ENCODE results near the gene SFSWAP.

SFSWAP gene

DNA sequence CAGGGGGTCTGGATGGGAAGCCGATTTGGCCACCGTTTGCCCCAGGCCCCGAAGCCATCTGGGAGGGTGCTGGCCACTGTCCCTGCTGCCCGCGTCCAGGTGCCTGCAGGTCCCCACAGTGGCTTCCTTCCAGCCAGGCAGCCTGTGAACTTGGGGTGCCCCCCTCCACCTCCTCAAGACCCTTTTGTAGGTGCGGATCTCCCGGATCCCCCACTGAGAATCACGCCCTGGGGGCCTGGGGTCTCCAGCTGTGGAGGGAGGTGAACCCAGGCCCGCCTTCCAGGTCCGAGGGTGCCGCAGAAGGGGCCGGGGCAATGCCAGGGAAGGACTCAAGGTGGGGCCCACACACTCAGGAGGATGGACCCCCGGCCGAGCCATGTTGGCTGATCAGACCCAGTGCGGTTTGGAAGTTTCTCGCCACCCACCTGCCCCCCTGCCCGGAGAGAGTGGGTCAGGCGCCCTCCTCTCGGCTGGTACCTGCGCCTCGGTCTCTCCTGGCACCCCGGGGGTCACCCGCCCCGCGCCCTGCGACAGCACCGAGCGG, 119.0 kb downstream of the SFSWAP start:
- TF ChIP-seq, protein P1, sequence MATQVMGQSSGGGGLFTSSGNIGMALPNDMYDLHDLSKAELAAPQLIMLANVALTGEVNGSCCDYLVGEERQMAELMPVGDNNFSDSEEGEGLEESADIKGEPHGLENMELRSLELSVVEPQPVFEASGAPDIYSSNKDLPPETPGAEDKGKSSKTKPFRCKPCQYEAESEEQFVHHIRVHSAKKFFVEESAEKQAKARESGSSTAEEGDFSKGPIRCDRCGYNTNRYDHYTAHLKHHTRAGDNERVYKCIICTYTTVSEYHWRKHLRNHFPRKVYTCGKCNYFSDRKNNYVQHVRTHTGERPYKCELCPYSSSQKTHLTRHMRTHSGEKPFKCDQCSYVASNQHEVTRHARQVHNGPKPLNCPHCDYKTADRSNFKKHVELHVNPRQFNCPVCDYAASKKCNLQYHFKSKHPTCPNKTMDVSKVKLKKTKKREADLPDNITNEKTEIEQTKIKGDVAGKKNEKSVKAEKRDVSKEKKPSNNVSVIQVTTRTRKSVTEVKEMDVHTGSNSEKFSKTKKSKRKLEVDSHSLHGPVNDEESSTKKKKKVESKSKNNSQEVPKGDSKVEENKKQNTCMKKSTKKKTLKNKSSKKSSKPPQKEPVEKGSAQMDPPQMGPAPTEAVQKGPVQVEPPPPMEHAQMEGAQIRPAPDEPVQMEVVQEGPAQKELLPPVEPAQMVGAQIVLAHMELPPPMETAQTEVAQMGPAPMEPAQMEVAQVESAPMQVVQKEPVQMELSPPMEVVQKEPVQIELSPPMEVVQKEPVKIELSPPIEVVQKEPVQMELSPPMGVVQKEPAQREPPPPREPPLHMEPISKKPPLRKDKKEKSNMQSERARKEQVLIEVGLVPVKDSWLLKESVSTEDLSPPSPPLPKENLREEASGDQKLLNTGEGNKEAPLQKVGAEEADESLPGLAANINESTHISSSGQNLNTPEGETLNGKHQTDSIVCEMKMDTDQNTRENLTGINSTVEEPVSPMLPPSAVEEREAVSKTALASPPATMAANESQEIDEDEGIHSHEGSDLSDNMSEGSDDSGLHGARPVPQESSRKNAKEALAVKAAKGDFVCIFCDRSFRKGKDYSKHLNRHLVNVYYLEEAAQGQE (IDR thresholded peaks at IDR 0.05; ENCODE audit: low read depth) = no peak
- TF ChIP-seq ZBTB7A (IDR thresholded peaks at IDR 0.05; ENCODE audit: low read depth) = peak; percentile 4; the same call in 1 of the 2 replicates

DNA sequence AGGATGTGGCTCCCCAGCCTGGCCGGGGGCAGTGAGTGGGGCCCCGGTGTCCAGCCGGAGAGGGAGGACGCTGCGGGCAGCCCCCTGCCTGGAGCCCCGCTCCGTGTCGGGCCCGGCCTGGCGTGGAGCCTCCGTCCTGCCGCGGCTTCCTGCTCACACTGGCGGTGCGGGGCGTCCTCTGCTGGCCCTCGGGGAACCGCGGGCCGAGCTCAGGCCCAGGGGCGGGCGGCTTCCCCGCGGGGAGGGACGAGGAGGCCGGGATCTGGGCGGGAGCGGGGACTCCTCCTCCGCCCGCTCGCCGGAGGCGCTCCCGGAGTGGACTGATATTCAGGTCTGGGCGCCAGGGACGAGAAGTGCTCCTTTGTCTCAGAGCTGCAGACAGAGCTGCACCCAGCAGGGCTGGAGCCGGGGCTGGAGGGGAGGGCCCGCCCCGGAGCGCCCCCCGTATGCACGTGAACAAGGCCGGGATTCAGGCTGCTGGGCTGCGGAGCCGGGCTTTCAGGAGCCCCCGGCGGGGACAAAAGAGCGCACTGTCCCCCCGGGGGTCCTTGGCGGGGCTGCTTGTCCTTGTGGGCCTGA, 119.5 kb downstream of the SFSWAP start:
- TF ChIP-seq TCF12 (IDR thresholded peaks at IDR 0.05; ENCODE audit: low read depth) (peak; percentile 50; the same call in 1 of the 2 replicates), TEAD4 (IDR thresholded peaks at IDR 0.05) (no peak), YY1 (IDR thresholded peaks at IDR 0.05; ENCODE audit: low read depth) (0 out of 2 replicates have a peak, but pooled peaks have one; percentile 16), RAD21 (IDR thresholded peaks at IDR 0.05; ENCODE audit: low read depth) (peak; percentile 85), NFIC (IDR thresholded peaks at IDR 0.05) (no peak), TAF1 (IDR thresholded peaks at IDR 0.05; ENCODE audit: low read depth) (0 out of 2 replicates have a peak, but pooled peaks have one; percentile 29), CEBPB (IDR thresholded peaks at IDR 0.05) (no peak), ZBTB7A (IDR thresholded peaks at IDR 0.05; ENCODE audit: low read depth) (0 out of 2 replicates have a peak, but pooled peaks have one; percentile 53)
- TF ChIP-seq, protein P2, sequence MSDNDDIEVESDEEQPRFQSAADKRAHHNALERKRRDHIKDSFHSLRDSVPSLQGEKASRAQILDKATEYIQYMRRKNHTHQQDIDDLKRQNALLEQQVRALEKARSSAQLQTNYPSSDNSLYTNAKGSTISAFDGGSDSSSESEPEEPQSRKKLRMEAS (IDR thresholded peaks at IDR 0.05) = 0 out of 2 replicates have a peak, but pooled peaks have one; percentile 16

DNA sequence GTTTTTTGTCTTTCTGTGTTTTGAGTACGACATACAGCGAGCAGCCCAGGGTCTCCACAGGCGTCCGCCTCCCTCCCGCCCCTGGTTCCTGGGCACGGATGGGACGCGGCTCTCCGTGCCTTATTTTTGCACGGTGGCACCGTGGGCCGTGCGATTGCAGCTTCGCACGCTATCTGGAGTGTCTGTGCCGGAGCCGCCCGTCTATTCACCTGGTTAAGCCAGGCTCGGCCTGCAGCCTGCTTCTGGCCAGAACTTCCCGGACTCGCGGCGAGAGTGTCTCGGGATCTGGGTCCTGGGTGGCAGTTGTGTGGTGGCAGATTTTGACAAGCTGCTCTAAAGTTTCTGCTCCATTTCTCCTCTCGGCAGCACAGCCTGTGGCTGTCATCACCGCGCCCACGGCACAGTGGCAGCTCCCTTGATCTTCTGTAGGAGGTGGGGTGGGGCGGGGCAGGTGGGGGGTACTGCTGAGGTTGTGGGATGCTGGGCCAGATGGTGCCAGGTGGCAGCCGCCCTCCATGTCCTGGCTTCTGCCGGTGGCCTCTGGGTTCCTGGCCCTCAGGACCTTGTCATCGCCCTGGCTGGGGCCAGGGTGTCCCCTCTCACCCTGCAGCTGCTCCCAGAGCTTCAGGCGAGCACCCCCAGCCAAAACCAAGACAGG, 120.2 kb downstream of the SFSWAP start:
- TF ChIP-seq FOXM1 (IDR thresholded peaks at IDR 0.05; ENCODE audit: borderline replicate concordance, low read depth) (no peak), EP300 (IDR thresholded peaks at IDR 0.05; ENCODE audit: borderline replicate concordance) (no peak), RAD21 (IDR thresholded peaks at IDR 0.05; ENCODE audit: low read depth) (no peak), YY1 (IDR thresholded peaks at IDR 0.05; ENCODE audit: low read depth) (no peak)
- TF ChIP-seq, protein P2 (IDR thresholded peaks at IDR 0.05) = no peak; the same call in 1 of the 2 replicates

DNA sequence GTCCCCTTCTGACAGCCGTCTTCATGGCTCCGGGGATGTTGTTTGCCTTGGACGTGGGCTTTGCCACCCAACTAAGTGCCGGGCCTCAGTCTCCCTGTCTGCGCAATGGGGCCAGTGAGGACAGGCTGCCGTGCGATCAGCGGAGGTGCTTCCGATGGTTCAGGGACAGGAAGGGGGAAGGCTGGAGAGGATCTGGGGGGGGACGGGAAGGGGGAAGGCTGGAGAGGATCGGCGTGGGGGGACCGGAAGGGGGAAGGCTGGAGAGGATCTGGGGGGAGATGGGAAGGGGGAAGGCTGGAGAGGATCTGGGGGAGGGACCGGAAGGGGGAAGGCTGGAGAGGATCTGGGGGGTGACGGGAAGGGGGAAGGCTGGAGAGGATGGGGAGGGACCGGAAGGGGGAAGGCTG, 120.7 kb downstream of the SFSWAP start:
- TF ChIP-seq CREB1 (IDR thresholded peaks at IDR 0.05; ENCODE audit: low read depth) = no peak
- TF ChIP-seq EGR1 (IDR thresholded peaks at IDR 0.05) = no peak
- TF ChIP-seq YY1 (IDR thresholded peaks at IDR 0.05; ENCODE audit: low read depth) = no peak
- no peak for TF ChIP-seq ZBTB7A (IDR thresholded peaks at IDR 0.05; ENCODE audit: low read depth)
- no peak for TF ChIP-seq CEBPB (IDR thresholded peaks at IDR 0.05)
- TF ChIP-seq TEAD4 (IDR thresholded peaks at IDR 0.05) = no peak
- TF ChIP-seq RAD21 (IDR thresholded peaks at IDR 0.05; ENCODE audit: low read depth) = no peak
- TF ChIP-seq EP300 (IDR thresholded peaks at IDR 0.05; ENCODE audit: borderline replicate concordance) = no peak
- no peak for TF ChIP-seq NFIC (IDR thresholded peaks at IDR 0.05)
- TF ChIP-seq, protein P3, sequence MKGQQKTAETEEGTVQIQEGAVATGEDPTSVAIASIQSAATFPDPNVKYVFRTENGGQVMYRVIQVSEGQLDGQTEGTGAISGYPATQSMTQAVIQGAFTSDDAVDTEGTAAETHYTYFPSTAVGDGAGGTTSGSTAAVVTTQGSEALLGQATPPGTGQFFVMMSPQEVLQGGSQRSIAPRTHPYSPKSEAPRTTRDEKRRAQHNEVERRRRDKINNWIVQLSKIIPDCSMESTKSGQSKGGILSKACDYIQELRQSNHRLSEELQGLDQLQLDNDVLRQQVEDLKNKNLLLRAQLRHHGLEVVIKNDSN (IDR thresholded peaks at IDR 0.05) = no peak
- TF ChIP-seq, protein P1 (IDR thresholded peaks at IDR 0.05; ENCODE audit: low read depth) = no peak
- no peak for TF ChIP-seq TCF12 (IDR thresholded peaks at IDR 0.05; ENCODE audit: low read depth)
- TF ChIP-seq, protein P2 (IDR thresholded peaks at IDR 0.05) = no peak
- TF ChIP-seq FOXM1 (IDR thresholded peaks at IDR 0.05; ENCODE audit: borderline replicate concordance, low read depth) = no peak
- no peak for TF ChIP-seq TAF1 (IDR thresholded peaks at IDR 0.05; ENCODE audit: low read depth)

DNA sequence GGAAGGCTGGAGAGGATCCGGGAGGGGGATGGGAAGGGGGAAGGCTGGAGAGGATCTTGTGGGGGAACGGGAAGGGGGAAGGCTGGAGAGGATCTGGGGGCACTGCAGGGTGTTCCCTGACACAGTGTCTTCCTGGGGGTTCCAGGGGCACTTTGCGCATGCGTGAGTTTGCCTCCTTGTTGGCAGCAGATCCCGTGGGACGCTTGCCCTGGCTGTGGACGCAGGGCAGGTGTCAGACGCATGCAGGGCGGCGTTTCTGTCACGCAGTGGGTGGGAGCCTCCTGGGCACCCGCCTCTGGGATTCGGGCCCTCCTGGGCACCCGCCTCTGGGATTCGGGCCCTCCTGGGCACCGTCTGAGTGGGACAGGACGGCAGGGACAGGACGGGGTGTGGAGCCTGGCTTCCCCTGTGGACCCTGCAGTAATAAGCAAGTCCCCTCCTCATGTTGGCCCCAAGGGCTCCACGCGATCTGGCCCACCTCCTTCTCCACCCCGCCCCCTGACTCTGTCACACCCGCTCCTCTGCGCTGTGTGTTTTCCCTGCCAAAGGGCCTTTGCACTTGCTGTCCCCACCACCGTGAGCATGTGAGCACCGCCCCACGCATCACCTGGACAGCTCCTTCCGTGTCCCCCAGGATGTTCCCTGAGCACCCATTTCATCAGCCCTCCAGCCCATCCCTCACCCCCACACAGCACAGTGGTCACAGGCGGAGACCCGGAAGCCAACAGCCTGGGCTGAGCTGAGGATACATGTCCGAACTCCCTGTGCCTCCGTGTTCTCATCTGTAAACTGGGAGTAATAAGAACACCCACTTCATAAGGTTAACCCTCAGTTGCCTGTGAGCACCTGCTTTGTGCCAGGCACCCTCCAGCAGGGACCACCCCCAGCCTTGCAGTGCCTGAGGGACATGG, 121.7 kb downstream of the SFSWAP start:
- TF ChIP-seq FOXM1 (IDR thresholded peaks at IDR 0.05; ENCODE audit: borderline replicate concordance, low read depth) (no peak), EGR1 (IDR thresholded peaks at IDR 0.05) (no peak), CEBPB (IDR thresholded peaks at IDR 0.05) (no peak), RAD21 (IDR thresholded peaks at IDR 0.05; ENCODE audit: low read depth) (no peak), CREB1 (IDR thresholded peaks at IDR 0.05; ENCODE audit: low read depth) (no peak), YY1 (IDR thresholded peaks at IDR 0.05; ENCODE audit: low read depth) (no peak), NFIC (IDR thresholded peaks at IDR 0.05) (no peak), TCF12 (IDR thresholded peaks at IDR 0.05; ENCODE audit: low read depth) (no peak), ZBTB7A (IDR thresholded peaks at IDR 0.05; ENCODE audit: low read depth) (no peak), TEAD4 (IDR thresholded peaks at IDR 0.05) (no peak), EP300 (IDR thresholded peaks at IDR 0.05; ENCODE audit: borderline replicate concordance) (no peak), TAF1 (IDR thresholded peaks at IDR 0.05; ENCODE audit: low read depth) (no peak)
- TF ChIP-seq, protein P2 (IDR thresholded peaks at IDR 0.05) = no peak
- TF ChIP-seq, protein P3 (IDR thresholded peaks at IDR 0.05) = no peak
- TF ChIP-seq, protein P1 (IDR thresholded peaks at IDR 0.05; ENCODE audit: low read depth) = no peak

Measured in Ishikawa (cell line).